Fibroblast of mammary gland (primary cell): ENCODE results near the gene MYH3.

Source experiments
- DNase-seq: peaks from one replicate; pipeline ENCODE4 v3.0.0-alpha.2; 2010; ENCODE audit warnings: low read depth
- H3K4me3 ChIP-seq: 2 replicates; pipeline ENCODE4 v1.5.1; 2011; ENCODE audit warnings: low read depth, mild to moderate bottlenecking, low read length, moderate library complexity; ENCODE audit not compliant: control insufficient read depth
- CTCF ChIP-seq: conservative IDR thresholded peaks from 2 replicates; pipeline ENCODE4 v1.5.1; 2011; ENCODE audit warnings: low read depth, low read length, inconsistent platforms; ENCODE audit not compliant: control insufficient read depth, insufficient read depth

Gene MYH3

GRCh38 chr17:10649602-10650001 is 7.5 kb downstream of the MYH3 start:
- DNase-seq = no peak
- TF ChIP-seq CTCF = no peak

GRCh38 chr17:10648956-10649355 is 8.2 kb downstream of the MYH3 start:
- no peak for TF ChIP-seq CTCF
- peak; percentile 31 for DNase-seq

More at GRCh38 chr17:10649602-10650001, 7.5 kb downstream of the MYH3 start:
- no peak overlapping the region for H3K4me3 ChIP-seq

GRCh38 chr17:10648381-10648780 is 8.7 kb downstream of the MYH3 start:
- TF ChIP-seq CTCF = no peak
- no peak overlapping the region for H3K4me3 ChIP-seq
- DNase-seq = no peak

More at GRCh38 chr17:10648956-10649355, 8.2 kb downstream of the MYH3 start:
- H3K4me3 ChIP-seq = no peak overlapping the region

- no peak overlapping the region for H3K4me3 ChIP-seq
- peak; percentile 92 for TF ChIP-seq CTCF
- peak; percentile 71 for DNase-seq
Measured at GRCh38 chr17:10646392-10646990, 10.6 kb downstream of the MYH3 start.

- no peak for TF ChIP-seq CTCF
- no peak overlapping the region for H3K4me3 ChIP-seq
- DNase-seq = peak; percentile 91
Measured at GRCh38 chr17:10640475-10640874, 16.6 kb downstream of the MYH3 start.

- TF ChIP-seq CTCF = no peak
- H3K4me3 ChIP-seq = no peak overlapping the region
Measured at GRCh38 chr17:10638151-10638550, 19.0 kb downstream of the MYH3 start.

GRCh38 chr17:10635290-10635689 is 21.8 kb downstream of the MYH3 start:
- no peak for TF ChIP-seq CTCF
- no peak for DNase-seq

More at GRCh38 chr17:10638151-10638550, 19.0 kb downstream of the MYH3 start:
- DNase-seq = no peak

More at GRCh38 chr17:10635290-10635689, 21.8 kb downstream of the MYH3 start:
- no peak overlapping the region for H3K4me3 ChIP-seq
